SK-N-SH (cell line): Measurements from ENCODE around the gene PRRT1. TPM values are rescaled to one million over a fixed set of nuclear protein-coding genes. Genes with fewer than 3 reads are reported as not detected.

Source experiments
- CTCF ChIA-PET: fragments of 300-600, 350-600 bp; formaldehyde crosslinking; extraction: SDS; loops from one replicate; lab custom pipeline; 2021; lab: Yijun Ruan, JAX
- POLR2A ChIA-PET: fragments of 350-600 bp; sonication (Branson Sonifier 250); formaldehyde crosslinking; extraction: SDS; loops from one replicate; lab custom pipeline; 2020; ENCODE audit warnings: antibody characterized with exemption, inconsistent platforms; lab: Yijun Ruan, JAX
- DNase-seq: peaks from one replicate; pipeline ENCODE4 v3.0.0; 2012
- H2AFZ ChIP-seq: fragments of 200-600 bp; sonication (generic); 2 replicates; pipeline ENCODE4 v1.8.1; 2016; ENCODE audit warnings: antibody characterized with exemption, mild to moderate bottlenecking, low read depth
- H3F3A ChIP-seq: fragments of 200-600 bp; sonication (generic); replicated peaks from 2 replicates; pipeline ENCODE3; 2016; ENCODE audit warnings: antibody characterized with exemption, mild to moderate bottlenecking; ENCODE audit not compliant: insufficient read depth
- H3K27ac ChIP-seq, 2 experiments: fragments of 200-500 bp in 1 of 2; fragments of 200-600 bp in 1 of 2; sonication (Bioruptor generic) in 1 of 2; sonication (generic), shearing (Covaris generic) in 1 of 2; 2 replicates each; pipeline versions ENCODE4 v1.5.1 to v1.6.1; 2014 to 2016; ENCODE audit warnings: low read depth in 2 of 2, inconsistent platforms in 1 of 2, low read length in 1 of 2, mild to moderate bottlenecking in 1 of 2, mixed read lengths in 1 of 2
- H3K27me3 ChIP-seq: fragments of 200-600 bp; sonication (generic), shearing (Covaris generic); 2 replicates; pipeline ENCODE4 v1.6.1; 2016; ENCODE audit warnings: mixed run types; ENCODE audit not compliant: insufficient read depth
- H3K36me3 ChIP-seq, 2 experiments: fragments of 200-500 bp in 1 of 2; fragments of 200-600 bp in 1 of 2; sonication (Bioruptor generic) in 1 of 2; sonication (generic) in 1 of 2; replicated peaks in 1 of 2; 2 replicates each; pipeline versions ENCODE3 to v1.5.1; 2014 to 2016; ENCODE audit warnings: low read length in 1 of 2, mild to moderate bottlenecking in 1 of 2; ENCODE audit not compliant: insufficient read depth in 2 of 2, control insufficient read depth in 1 of 2
- H3K4me1 ChIP-seq, 2 experiments: fragments of 200-500 bp in 1 of 2; fragments of 200-600 bp in 1 of 2; sonication (Bioruptor generic) in 1 of 2; sonication (generic), shearing (Covaris generic) in 1 of 2; 2 replicates each; pipeline versions ENCODE4 v1.5.1 to v1.6.1; 2014 to 2016; ENCODE audit warnings: low read depth in 1 of 2, low read length in 1 of 2, mixed run types in 1 of 2; ENCODE audit not compliant: insufficient read depth in 2 of 2, control insufficient read depth in 1 of 2
- H3K4me2 ChIP-seq: fragments of 200-600 bp; sonication (generic), shearing (Covaris generic); 2 replicates; pipeline ENCODE4 v1.6.1; 2017; ENCODE audit warnings: mixed run types
- H3K4me3 ChIP-seq, 2 experiments: fragments of 200-500 bp in 1 of 2; fragments of 200-600 bp in 1 of 2; sonication (Bioruptor generic) in 1 of 2; sonication (generic), shearing (Covaris generic) in 1 of 2; 2 replicates each; pipeline versions ENCODE4 v1.5.1 to v1.8.1; 2014 to 2016; ENCODE audit warnings: low read depth in 2 of 2, inconsistent platforms in 1 of 2, low read length in 1 of 2, mild to moderate bottlenecking in 1 of 2, mixed read lengths in 1 of 2, moderate library complexity in 1 of 2
- H3K79me2 ChIP-seq: fragments of 200-600 bp; sonication (generic); 2 replicates; pipeline ENCODE4 v1.8.1; 2017; ENCODE audit warnings: mild to moderate bottlenecking; ENCODE audit not compliant: insufficient read depth
- H3K9ac ChIP-seq: fragments of 200-600 bp; sonication (generic); 2 replicates; pipeline ENCODE4 v1.6.1; 2017; ENCODE audit warnings: mixed run types
- H3K9me2 ChIP-seq: fragments of 200-600 bp; sonication (generic); 2 replicates; pipeline ENCODE4 v1.6.1; 2017; ENCODE audit warnings: mixed run types
- H3K9me3 ChIP-seq: fragments of 200-600 bp; sonication (generic); 2 replicates; pipeline ENCODE4 v1.6.1; 2017; ENCODE audit warnings: mixed run types, mild to moderate bottlenecking, moderate library complexity
- H4K20me1 ChIP-seq: fragments of 200-600 bp; sonication (generic); 2 replicates; pipeline ENCODE4 v1.6.1; 2017; ENCODE audit warnings: mild to moderate bottlenecking, mixed run types; ENCODE audit not compliant: insufficient read depth
- CHD2 ChIP-seq: fragments of 150-350 bp; IDR thresholded peaks from 2 replicates; pipeline ENCODE4 v1.6.1; 2018; ENCODE audit warnings: low read length; ENCODE audit not compliant: partially characterized antibody
- CTCF ChIP-seq: fragments of 200-600 bp; sonication (generic); IDR thresholded peaks from 2 replicates; pipeline ENCODE4 v1.6.1; 2017; ENCODE audit warnings: antibody characterized with exemption, mild to moderate bottlenecking, moderate library complexity
- EP300 ChIP-seq, 2 experiments: IDR thresholded peaks; 2 replicates each; pipeline versions ENCODE4 v1.4.0 to v1.6.1; 2012; ENCODE audit warnings: borderline replicate concordance in 1 of 2, low read depth in 1 of 2, low read length in 1 of 2
- EZH2phosphoT487 ChIP-seq: fragments of 200-600 bp; sonication (generic); IDR thresholded peaks from 2 replicates; pipeline ENCODE4 v1.6.1; 2017; ENCODE audit warnings: low read depth, mixed run types, mild to moderate bottlenecking, antibody characterized with exemption, moderate library complexity, borderline replicate concordance
- FOXJ3 ChIP-seq: sonication (generic); formaldehyde crosslinking; IDR thresholded peaks from 2 replicates; pipeline ENCODE4 v1.5.1; 2020; ENCODE audit warnings: mild to moderate bottlenecking, missing genetic modification reagents
- RAD21 ChIP-seq: IDR thresholded peaks from 2 replicates; pipeline ENCODE4 v1.6.1; 2012; ENCODE audit warnings: mild to moderate bottlenecking, low read length
- RFX5 ChIP-seq: IDR thresholded peaks from 2 replicates; pipeline ENCODE4 v1.6.1; 2012; ENCODE audit warnings: mild to moderate bottlenecking, improper control_type of control experiment, low read length
- TCF12 ChIP-seq: IDR thresholded peaks from 2 replicates; pipeline ENCODE4 v1.4.0; 2012
- polyA plus RNA-seq, 3 experiments: library from polyadenylated mRNA; depleted of rRNA; stranded (reverse); fragments of >200 nt; gene quantifications; 2 replicates each; pipeline ENCODE4 v1.2.3, GENCODE V29; 2012
- TF ChIP-seq, protein P1 (sequence below): IDR thresholded peaks from 2 replicates; pipeline ENCODE4 v1.6.1; 2012; ENCODE audit warnings: mild to moderate bottlenecking, low read depth, low read length, moderate library complexity
- TF ChIP-seq, protein P2 (sequence below): fragments of 150-350 bp; IDR thresholded peaks from 2 replicates; pipeline ENCODE4 v1.6.1; 2017; ENCODE audit warnings: antibody characterized with exemption, low read length, low read depth, borderline replicate concordance

PRRT1 gene
- polyA plus RNA-seq, 1 of the 3 experiments (the other 2 are of a cell fraction), result 1.5 TPM

DNA sequence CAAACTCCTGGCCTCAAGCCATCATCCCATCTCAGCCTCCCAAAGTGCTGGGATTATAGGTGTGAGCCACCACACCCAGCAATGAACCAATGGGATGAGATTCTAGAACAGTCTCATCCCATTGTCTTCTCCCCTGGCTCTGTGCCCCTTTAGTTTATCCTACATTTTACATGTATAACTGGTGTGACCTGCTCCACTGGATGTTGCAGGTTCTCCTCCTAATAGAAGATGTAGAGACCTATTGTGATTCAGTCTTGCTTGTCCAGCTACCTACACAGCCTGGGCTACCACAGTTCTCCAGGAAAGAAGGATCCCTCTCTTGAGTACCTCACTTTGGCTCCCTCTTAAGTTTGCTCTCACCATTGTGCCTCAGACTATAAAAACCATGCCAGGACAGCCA is 19.6 kb downstream of the PRRT1 start:
- Histone ChIP-seq H3K4me3 (no peak overlapping the region), H3K9me2 (no peaks in the 10 kb centered on the region), H3K4me1 (peaks cover 11 to 17% of the 10 kb centered on the region in 2 experiments; a peak in 2 of 4 replicates), H3K9me3 (no peaks in the 10 kb centered on the region), H3K79me2 (peaks cover 19% of the 10 kb centered on the region; the same call in 1 of the 2 replicates), H3K36me3 (no peaks in the 10 kb centered on the region), H3K4me2 (no peak overlapping the region), H3F3A (peaks cover 5% of the 10 kb centered on the region), H3K9ac (no peak overlapping the region), H2AFZ (no peak overlapping the region), H4K20me1 (no peaks in the 10 kb centered on the region), H3K27me3 (no peaks in the 10 kb centered on the region), H3K27ac (no peak overlapping the region)
- ChIA-PET POLR2A (no interaction called here), CTCF (interaction anchor here (6.2 kb wide), 1 partner anchor 14 kb away, joined by 43 read pairs; no protein-coding TSS in a partner anchor)
- TF ChIP-seq RFX5, result no peak
- no peak for TF ChIP-seq TCF12
- TF ChIP-seq, protein P1, sequence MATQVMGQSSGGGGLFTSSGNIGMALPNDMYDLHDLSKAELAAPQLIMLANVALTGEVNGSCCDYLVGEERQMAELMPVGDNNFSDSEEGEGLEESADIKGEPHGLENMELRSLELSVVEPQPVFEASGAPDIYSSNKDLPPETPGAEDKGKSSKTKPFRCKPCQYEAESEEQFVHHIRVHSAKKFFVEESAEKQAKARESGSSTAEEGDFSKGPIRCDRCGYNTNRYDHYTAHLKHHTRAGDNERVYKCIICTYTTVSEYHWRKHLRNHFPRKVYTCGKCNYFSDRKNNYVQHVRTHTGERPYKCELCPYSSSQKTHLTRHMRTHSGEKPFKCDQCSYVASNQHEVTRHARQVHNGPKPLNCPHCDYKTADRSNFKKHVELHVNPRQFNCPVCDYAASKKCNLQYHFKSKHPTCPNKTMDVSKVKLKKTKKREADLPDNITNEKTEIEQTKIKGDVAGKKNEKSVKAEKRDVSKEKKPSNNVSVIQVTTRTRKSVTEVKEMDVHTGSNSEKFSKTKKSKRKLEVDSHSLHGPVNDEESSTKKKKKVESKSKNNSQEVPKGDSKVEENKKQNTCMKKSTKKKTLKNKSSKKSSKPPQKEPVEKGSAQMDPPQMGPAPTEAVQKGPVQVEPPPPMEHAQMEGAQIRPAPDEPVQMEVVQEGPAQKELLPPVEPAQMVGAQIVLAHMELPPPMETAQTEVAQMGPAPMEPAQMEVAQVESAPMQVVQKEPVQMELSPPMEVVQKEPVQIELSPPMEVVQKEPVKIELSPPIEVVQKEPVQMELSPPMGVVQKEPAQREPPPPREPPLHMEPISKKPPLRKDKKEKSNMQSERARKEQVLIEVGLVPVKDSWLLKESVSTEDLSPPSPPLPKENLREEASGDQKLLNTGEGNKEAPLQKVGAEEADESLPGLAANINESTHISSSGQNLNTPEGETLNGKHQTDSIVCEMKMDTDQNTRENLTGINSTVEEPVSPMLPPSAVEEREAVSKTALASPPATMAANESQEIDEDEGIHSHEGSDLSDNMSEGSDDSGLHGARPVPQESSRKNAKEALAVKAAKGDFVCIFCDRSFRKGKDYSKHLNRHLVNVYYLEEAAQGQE, result no peak
- no peak for TF ChIP-seq FOXJ3
- no peak for TF ChIP-seq RAD21
- TF ChIP-seq, protein P2, sequence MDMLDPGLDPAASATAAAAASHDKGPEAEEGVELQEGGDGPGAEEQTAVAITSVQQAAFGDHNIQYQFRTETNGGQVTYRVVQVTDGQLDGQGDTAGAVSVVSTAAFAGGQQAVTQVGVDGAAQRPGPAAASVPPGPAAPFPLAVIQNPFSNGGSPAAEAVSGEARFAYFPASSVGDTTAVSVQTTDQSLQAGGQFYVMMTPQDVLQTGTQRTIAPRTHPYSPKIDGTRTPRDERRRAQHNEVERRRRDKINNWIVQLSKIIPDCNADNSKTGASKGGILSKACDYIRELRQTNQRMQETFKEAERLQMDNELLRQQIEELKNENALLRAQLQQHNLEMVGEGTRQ, result no peak
- TF ChIP-seq CTCF, result no peak
- TF ChIP-seq EZH2phosphoT487, result no peak
- no peak for TF ChIP-seq EP300 (IDR thresholded peaks at IDR 0.05; ENCODE audit: borderline replicate concordance in 1 of 2, low read depth in 1 of 2, low read length in 1 of 2)
- no peak for TF ChIP-seq CHD2
- DNase-seq, result no peak
